Measurements from ENCODE around the gene BICRA. TPM values are rescaled to one million over a fixed set of nuclear protein-coding genes. Genes with fewer than 3 reads are reported as not detected.

BICRA gene
- total RNA-seq, 2 donors from 2014 or later, result 32.1 to 34.8 TPM

Other genes starting within 250 kb of the BICRA start
- gene MEIS3, start 189.6 kb upstream of the BICRA start, total RNA-seq, result under 1 TPM in 1 of 2 donors, not detected in 1; 0.34 TPM
- not detected for gene SLC8A2, start 137.2 kb upstream of the BICRA start, total RNA-seq
- 1 to 10 TPM; 3.5 to 6.3 TPM for gene KPTN, start 124.9 kb upstream of the BICRA start, total RNA-seq
- gene NAPA, start 94.1 kb upstream of the BICRA start, total RNA-seq, result 100 to 1,000 TPM; 124 to 133 TPM
- gene ZNF541, start 36.0 kb upstream of the BICRA start, total RNA-seq, result under 1 TPM; 0.65 to 0.99 TPM
- gene EHD2, start 104.3 kb downstream of the BICRA start, total RNA-seq, result under 1 TPM in 1 of 2 donors, not detected in 1; 0.70 TPM
- 100 to 1,000 TPM; 742 to 873 TPM for gene NOP53, start 136.4 kb downstream of the BICRA start, total RNA-seq
- gene SELENOW, start 169.6 kb downstream of the BICRA start, total RNA-seq, result 100 to 1,000 TPM in 1 of 2 donors, 10 to 100 TPM in 1; 89.5 to 101 TPM
- gene TPRX1, start 195.4 kb downstream of the BICRA start, total RNA-seq, result not detected
- gene CRX, start 212.8 kb downstream of the BICRA start, total RNA-seq, result not detected

Data from T-helper 17 cell (primary cell).